Activated naive CD8-positive, alpha-beta T cell treated with anti-CD3 and anti-CD28 coated beads, Interleukin-2, amount 10 ng/mL, durations not matched to agents 7 days and 5 days (primary cell): ENCODE data around the gene SERPINA4. TPM values are rescaled to one million over a fixed set of nuclear protein-coding genes. Genes with fewer than 3 reads are reported as not detected.
"Not testable (repeated sequence)": the region's sequence is repeated elsewhere in the genome, so short reads cannot be mapped to it uniquely, and the experiment has no call there.

Source experiments
- ATAC-seq: fragments of 150-1000 bp; cut with Tn5 transposase; one replicate; pipeline ENCODE4 v1.10.0; 2021; ENCODE audit warnings: low read depth, moderate library complexity
- POLR2A ChIA-PET: fragments of 350-600 bp; sonication (Branson Sonifier 250); formaldehyde crosslinking; loops from one replicate; lab custom pipeline; 2021; ENCODE audit warnings: antibody characterized with exemption; lab: Charles Lee
- DNase-seq: peaks from one replicate; pipeline ENCODE4 v3.0.0; 2021
- H3K27ac Mint-ChIP-seq: one replicate; pipeline ENCODE4 v1.8.0; 2022; ENCODE audit warnings: mild to moderate bottlenecking, mixed read lengths
- H3K27me3 Mint-ChIP-seq: one replicate; pipeline ENCODE4 v1.8.0; 2022; ENCODE audit warnings: mild to moderate bottlenecking, moderate library complexity, mixed read lengths
- H3K36me3 Mint-ChIP-seq: one replicate; pipeline ENCODE4 v1.8.0; 2021; ENCODE audit warnings: mild to moderate bottlenecking, mixed read lengths
- H3K4me1 Mint-ChIP-seq: one replicate; pipeline ENCODE4 v1.8.0; 2021; ENCODE audit warnings: mixed read lengths
- H3K4me3 Mint-ChIP-seq: one replicate; pipeline ENCODE4 v1.8.0; 2022; ENCODE audit warnings: mild to moderate bottlenecking, moderate library complexity, mixed read lengths
- H3K9me3 Mint-ChIP-seq: one replicate; pipeline ENCODE4 v1.8.0; 2021; ENCODE audit warnings: mixed read lengths
- total RNA-seq, 2 experiments: library from RNA; stranded (reverse); gene quantifications; one replicate each; pipeline ENCODE4 v1.2.3, GENCODE V29; 2021

SERPINA4 gene
- total RNA-seq, 2 experiments from 2014 or later, result not detected

- Mint-ChIP-seq H3K9me3 (no peaks in the 10 kb centered on the region), H3K27ac (no peak overlapping the region)
Observed at GRCh38 chr14:94568186-94568585, 6.9 kb downstream of the SERPINA4 start.

GRCh38 chr14:94569381-94570001 lies 8.2 kb downstream of the SERPINA4 start:
- no peak for ATAC-seq
- H3K9me3 Mint-ChIP-seq, result no peaks in the 10 kb centered on the region
- POLR2A ChIA-PET, result no interaction called here

More at GRCh38 chr14:94568186-94568585, 6.9 kb downstream of the SERPINA4 start:
- no peaks in the 10 kb centered on the region for H3K27me3 Mint-ChIP-seq
- no peaks in the 10 kb centered on the region for H3K4me1 Mint-ChIP-seq
- DNase-seq (no peak), ATAC-seq (no peak)
- no peak overlapping the region for H3K4me3 Mint-ChIP-seq
- POLR2A ChIA-PET, result no interaction called here
- H3K36me3 Mint-ChIP-seq, result no peaks in the 10 kb centered on the region

GRCh38 chr14:94570002-94570400 lies 8.8 kb downstream of the SERPINA4 start:
- Mint-ChIP-seq H3K27ac (no peak overlapping the region), H3K4me3 (no peak overlapping the region)

More at GRCh38 chr14:94569381-94570001, 8.2 kb downstream of the SERPINA4 start:
- DNase-seq, result no peak
- Mint-ChIP-seq H3K27ac (no peak overlapping the region), H3K27me3 (no peaks in the 10 kb centered on the region), H3K4me1 (no peaks in the 10 kb centered on the region), H3K36me3 (no peaks in the 10 kb centered on the region), H3K4me3 (no peak overlapping the region)

GRCh38 chr14:94570440-94570839 lies 9.2 kb downstream of the SERPINA4 start:
- H3K4me3 Mint-ChIP-seq, result no peak overlapping the region
- POLR2A ChIA-PET, result no interaction called here
- H3K9me3 Mint-ChIP-seq, result no peaks in the 10 kb centered on the region
- H3K4me1 Mint-ChIP-seq, result no peaks in the 10 kb centered on the region
- H3K27ac Mint-ChIP-seq, result no peak overlapping the region
- no peaks in the 10 kb centered on the region for H3K27me3 Mint-ChIP-seq
- DNase-seq, result no peak
- ATAC-seq, result no peak
- H3K36me3 Mint-ChIP-seq, result no peaks in the 10 kb centered on the region

More at GRCh38 chr14:94570002-94570400, 8.8 kb downstream of the SERPINA4 start:
- H3K27me3 Mint-ChIP-seq, result no peaks in the 10 kb centered on the region
- POLR2A ChIA-PET, result no interaction called here
- DNase-seq, result no peak
- H3K36me3 Mint-ChIP-seq, result no peaks in the 10 kb centered on the region
- H3K4me1 Mint-ChIP-seq, result no peaks in the 10 kb centered on the region
- ATAC-seq, result no peak
- no peaks in the 10 kb centered on the region for H3K9me3 Mint-ChIP-seq

- Mint-ChIP-seq H3K36me3 (no peaks in the 10 kb centered on the region), H3K27me3 (no peaks in the 10 kb centered on the region), H3K9me3 (no peaks in the 10 kb centered on the region), H3K27ac (no peak overlapping the region), H3K4me3 (no peak overlapping the region), H3K4me1 (no peaks in the 10 kb centered on the region)
- POLR2A ChIA-PET, result no interaction called here
- DNase-seq, result no peak
- ATAC-seq, result no peak
Observed at GRCh38 chr14:94571395-94571794, 10.2 kb downstream of the SERPINA4 start.

- POLR2A ChIA-PET, result no interaction called here
- Mint-ChIP-seq H3K27ac (no peak overlapping the region), H3K4me3 (no peak overlapping the region), H3K9me3 (no peaks in the 10 kb centered on the region), H3K4me1 (no peaks in the 10 kb centered on the region), H3K27me3 (no peaks in the 10 kb centered on the region), H3K36me3 (no peaks in the 10 kb centered on the region)
- ATAC-seq (no peak), DNase-seq (no peak)
Observed at GRCh38 chr14:94571950-94572349, 10.7 kb downstream of the SERPINA4 start.

GRCh38 chr14:94572637-94573303 lies 11.5 kb downstream of the SERPINA4 start:
- no peak for DNase-seq
- no peaks in the 10 kb centered on the region for H3K4me1 Mint-ChIP-seq
- H3K27me3 Mint-ChIP-seq, result no peaks in the 10 kb centered on the region
- POLR2A ChIA-PET, result no interaction called here
- no peaks in the 10 kb centered on the region for H3K9me3 Mint-ChIP-seq
- H3K4me3 Mint-ChIP-seq, result no peak overlapping the region
- no peaks in the 10 kb centered on the region for H3K36me3 Mint-ChIP-seq
- ATAC-seq, result no peak
- no peak overlapping the region for H3K27ac Mint-ChIP-seq

GRCh38 chr14:94573475-94574277 lies 12.4 kb downstream of the SERPINA4 start:
- H3K9me3 Mint-ChIP-seq, result no peaks in the 10 kb centered on the region
- H3K27ac Mint-ChIP-seq, result no peak overlapping the region
- DNase-seq (no peak), ATAC-seq (no peak)
- H3K4me1 Mint-ChIP-seq, result no peaks in the 10 kb centered on the region
- no peaks in the 10 kb centered on the region for H3K27me3 Mint-ChIP-seq
- H3K36me3 Mint-ChIP-seq, result no peaks in the 10 kb centered on the region
- H3K4me3 Mint-ChIP-seq, result no peak overlapping the region
- POLR2A ChIA-PET, result no interaction called here

GRCh38 chr14:94574336-94574735 lies 13.1 kb downstream of the SERPINA4 start:
- DNase-seq (no peak), ATAC-seq (no peak)
- H3K4me1 Mint-ChIP-seq, result no peaks in the 10 kb centered on the region
- POLR2A ChIA-PET, result no interaction called here
- H3K27me3 Mint-ChIP-seq, result no peaks in the 10 kb centered on the region
- no peak overlapping the region for H3K4me3 Mint-ChIP-seq
- H3K9me3 Mint-ChIP-seq, result no peaks in the 10 kb centered on the region
- no peaks in the 10 kb centered on the region for H3K36me3 Mint-ChIP-seq
- H3K27ac Mint-ChIP-seq, result no peak overlapping the region

GRCh38 chr14:94575730-94576585 lies 14.7 kb downstream of the SERPINA4 start:
- Mint-ChIP-seq H3K4me1 (no peaks in the 10 kb centered on the region), H3K27ac (no peak overlapping the region), H3K27me3 (no peaks in the 10 kb centered on the region), H3K9me3 (no peaks in the 10 kb centered on the region), H3K36me3 (no peaks in the 10 kb centered on the region), H3K4me3 (no peak overlapping the region)
- POLR2A ChIA-PET, result no interaction called here
- no peak for DNase-seq
- no peak for ATAC-seq

GRCh38 chr14:94577472-94577871 lies 16.2 kb downstream of the SERPINA4 start:
- POLR2A ChIA-PET, DNase-seq, H3K4me1 Mint-ChIP-seq, ATAC-seq, H3K27ac Mint-ChIP-seq, H3K4me3 Mint-ChIP-seq, H3K9me3 Mint-ChIP-seq, H3K27me3 Mint-ChIP-seq, H3K36me3 Mint-ChIP-seq: not testable (repeated sequence)

- H3K27me3 Mint-ChIP-seq, result no peaks in the 10 kb centered on the region
- no peak overlapping the region for H3K27ac Mint-ChIP-seq
- H3K4me1 Mint-ChIP-seq, result no peaks in the 10 kb centered on the region
- no peaks in the 10 kb centered on the region for H3K36me3 Mint-ChIP-seq
- no peak for ATAC-seq
- H3K4me3 Mint-ChIP-seq, result no peak overlapping the region
- H3K9me3 Mint-ChIP-seq, result no peaks in the 10 kb centered on the region
- no peak for DNase-seq
- POLR2A ChIA-PET, result no interaction called here
Observed at GRCh38 chr14:94578712-94579111, 17.5 kb downstream of the SERPINA4 start.
